ENCODE measurements around the gene CNTNAP2. TPM values are rescaled to one million over a fixed set of nuclear protein-coding genes. Genes with fewer than 3 reads are reported as not detected.

Gene CNTNAP2
- total RNA-seq, 2 donors from 2014 or later: not detected

- H3K27me3 Mint-ChIP-seq: no peaks in the 10 kb centered on the region
- H3K4me3 Mint-ChIP-seq: no peak overlapping the region
- H3K27ac Mint-ChIP-seq: no peak overlapping the region
- peaks cover 13% of the 10 kb centered on the region for H3K9me3 Mint-ChIP-seq
- H3K36me3 Mint-ChIP-seq (ENCODE audit: low read depth): no peaks in the 10 kb centered on the region
- no peak for ATAC-seq (replicated peaks)
- H3K4me1 Mint-ChIP-seq: no peaks in the 10 kb centered on the region
Measured at GRCh38 chr7:147146169-147146568, 1029.6 kb downstream of the CNTNAP2 start.

- no peak overlapping the region for H3K4me3 Mint-ChIP-seq
- H3K9me3 Mint-ChIP-seq: peaks cover 11% of the 10 kb centered on the region
- no peaks in the 10 kb centered on the region for H3K4me1 Mint-ChIP-seq
- no peak overlapping the region for H3K27ac Mint-ChIP-seq
- no peaks in the 10 kb centered on the region for H3K36me3 Mint-ChIP-seq (ENCODE audit: low read depth)
- ATAC-seq (replicated peaks): no peak
- no peaks in the 10 kb centered on the region for H3K27me3 Mint-ChIP-seq
Measured at GRCh38 chr7:147151661-147152060, 1035.1 kb downstream of the CNTNAP2 start.

- Mint-ChIP-seq H3K4me3 (no peak overlapping the region), H3K36me3 (ENCODE audit: low read depth) (no peaks in the 10 kb centered on the region), H3K27me3 (no peaks in the 10 kb centered on the region), H3K27ac (no peak overlapping the region), H3K9me3 (peaks cover 11% of the 10 kb centered on the region), H3K4me1 (no peaks in the 10 kb centered on the region)
- ATAC-seq (replicated peaks): no peak
Measured at GRCh38 chr7:147153571-147153970, 1037.0 kb downstream of the CNTNAP2 start.

- Mint-ChIP-seq H3K4me1 (no peaks in the 10 kb centered on the region), H3K4me3 (no peak overlapping the region), H3K27me3 (no peaks in the 10 kb centered on the region)
Measured at GRCh38 chr7:147161405-147161804, 1044.8 kb downstream of the CNTNAP2 start.

GRCh38 chr7:147170341-147171012 is 1053.9 kb downstream of the CNTNAP2 start:
- Mint-ChIP-seq H3K4me3 (no peak overlapping the region), H3K27ac (no peak overlapping the region), H3K27me3 (no peaks in the 10 kb centered on the region), H3K9me3 (peaks cover 6% of the 10 kb centered on the region), H3K4me1 (no peaks in the 10 kb centered on the region), H3K36me3 (ENCODE audit: low read depth) (no peaks in the 10 kb centered on the region)
- ATAC-seq (replicated peaks): no peak

More at GRCh38 chr7:147161405-147161804, 1044.8 kb downstream of the CNTNAP2 start:
- no peak for ATAC-seq (replicated peaks)
- Mint-ChIP-seq H3K36me3 (ENCODE audit: low read depth) (no peaks in the 10 kb centered on the region), H3K9me3 (peaks cover 10% of the 10 kb centered on the region), H3K27ac (no peak overlapping the region)

GRCh38 chr7:147171013-147171391 is 1054.4 kb downstream of the CNTNAP2 start:
- Mint-ChIP-seq H3K9me3 (peaks cover 4% of the 10 kb centered on the region), H3K27me3 (no peaks in the 10 kb centered on the region), H3K27ac (no peak overlapping the region), H3K4me1 (no peaks in the 10 kb centered on the region), H3K4me3 (no peak overlapping the region), H3K36me3 (ENCODE audit: low read depth) (no peaks in the 10 kb centered on the region)
- ATAC-seq (replicated peaks): no peak

- no peak overlapping the region for H3K4me3 Mint-ChIP-seq
- H3K4me1 Mint-ChIP-seq: no peaks in the 10 kb centered on the region
- H3K36me3 Mint-ChIP-seq (ENCODE audit: low read depth): no peaks in the 10 kb centered on the region
- H3K27me3 Mint-ChIP-seq: no peaks in the 10 kb centered on the region
- ATAC-seq (replicated peaks): no peak
- H3K9me3 Mint-ChIP-seq: no peaks in the 10 kb centered on the region
- no peak overlapping the region for H3K27ac Mint-ChIP-seq
Measured at GRCh38 chr7:147173883-147174282, 1057.3 kb downstream of the CNTNAP2 start.

- no peak overlapping the region for H3K4me3 Mint-ChIP-seq
- no peak for ATAC-seq (replicated peaks)
- H3K9me3 Mint-ChIP-seq: peaks cover 16% of the 10 kb centered on the region
- H3K27me3 Mint-ChIP-seq: no peaks in the 10 kb centered on the region
- H3K27ac Mint-ChIP-seq: no peak overlapping the region
- no peaks in the 10 kb centered on the region for H3K4me1 Mint-ChIP-seq
- no peaks in the 10 kb centered on the region for H3K36me3 Mint-ChIP-seq (ENCODE audit: low read depth)
Measured at GRCh38 chr7:147182874-147183273, 1066.3 kb downstream of the CNTNAP2 start.

- H3K4me1 Mint-ChIP-seq: no peaks in the 10 kb centered on the region
- no peak for ATAC-seq (replicated peaks)
- no peak overlapping the region for H3K4me3 Mint-ChIP-seq
- no peaks in the 10 kb centered on the region for H3K27me3 Mint-ChIP-seq
- H3K27ac Mint-ChIP-seq: no peak overlapping the region
- H3K36me3 Mint-ChIP-seq (ENCODE audit: low read depth): no peaks in the 10 kb centered on the region
- peaks cover 20% of the 10 kb centered on the region for H3K9me3 Mint-ChIP-seq
Measured at GRCh38 chr7:147183276-147183675, 1066.7 kb downstream of the CNTNAP2 start.

- Mint-ChIP-seq H3K27me3 (no peaks in the 10 kb centered on the region), H3K9me3 (peaks cover 20% of the 10 kb centered on the region), H3K36me3 (ENCODE audit: low read depth) (no peaks in the 10 kb centered on the region), H3K27ac (no peak overlapping the region), H3K4me3 (no peak overlapping the region), H3K4me1 (no peaks in the 10 kb centered on the region)
- no peak for ATAC-seq (replicated peaks)
Measured at GRCh38 chr7:147188467-147188866, 1071.9 kb downstream of the CNTNAP2 start.

GRCh38 chr7:147193476-147193875 is 1076.9 kb downstream of the CNTNAP2 start:
- H3K4me1 Mint-ChIP-seq: no peaks in the 10 kb centered on the region
- H3K4me3 Mint-ChIP-seq: no peak overlapping the region
- no peaks in the 10 kb centered on the region for H3K27me3 Mint-ChIP-seq
- peaks cover 16% of the 10 kb centered on the region for H3K9me3 Mint-ChIP-seq
- no peak overlapping the region for H3K27ac Mint-ChIP-seq
- no peak for ATAC-seq (replicated peaks)
- no peaks in the 10 kb centered on the region for H3K36me3 Mint-ChIP-seq (ENCODE audit: low read depth)

- Mint-ChIP-seq H3K36me3 (ENCODE audit: low read depth) (no peaks in the 10 kb centered on the region), H3K9me3 (peaks cover 12% of the 10 kb centered on the region), H3K4me1 (no peaks in the 10 kb centered on the region), H3K4me3 (no peak overlapping the region), H3K27me3 (no peaks in the 10 kb centered on the region), H3K27ac (no peak overlapping the region)
- no peak for ATAC-seq (replicated peaks)
Measured at GRCh38 chr7:147196481-147196880, 1079.9 kb downstream of the CNTNAP2 start.

- no peak overlapping the region for H3K27ac Mint-ChIP-seq
Measured at GRCh38 chr7:147197006-147197405, 1080.4 kb downstream of the CNTNAP2 start.

GRCh38 chr7:147199868-147200267 is 1083.3 kb downstream of the CNTNAP2 start:
- Mint-ChIP-seq H3K36me3 (ENCODE audit: low read depth) (no peaks in the 10 kb centered on the region), H3K27ac (no peak overlapping the region), H3K9me3 (peaks cover 11% of the 10 kb centered on the region), H3K27me3 (no peaks in the 10 kb centered on the region), H3K4me3 (no peak overlapping the region), H3K4me1 (no peaks in the 10 kb centered on the region)
- ATAC-seq (replicated peaks): no peak

More at GRCh38 chr7:147197006-147197405, 1080.4 kb downstream of the CNTNAP2 start:
- Mint-ChIP-seq H3K36me3 (ENCODE audit: low read depth) (no peaks in the 10 kb centered on the region), H3K27me3 (no peaks in the 10 kb centered on the region), H3K9me3 (peaks cover 12% of the 10 kb centered on the region), H3K4me3 (no peak overlapping the region), H3K4me1 (no peaks in the 10 kb centered on the region)
- ATAC-seq (replicated peaks): no peak

GRCh38 chr7:147207988-147208387 is 1091.4 kb downstream of the CNTNAP2 start:
- Mint-ChIP-seq H3K27me3 (no peaks in the 10 kb centered on the region), H3K9me3 (peaks cover 7% of the 10 kb centered on the region), H3K27ac (no peak overlapping the region), H3K4me3 (no peak overlapping the region), H3K4me1 (no peaks in the 10 kb centered on the region), H3K36me3 (ENCODE audit: low read depth) (no peaks in the 10 kb centered on the region)
- no peak for ATAC-seq (replicated peaks)

GRCh38 chr7:147231275-147231674 is 1114.7 kb downstream of the CNTNAP2 start:
- no peaks in the 10 kb centered on the region for H3K27me3 Mint-ChIP-seq
- peaks cover 26% of the 10 kb centered on the region for H3K9me3 Mint-ChIP-seq
- H3K27ac Mint-ChIP-seq: no peak overlapping the region
- no peak for ATAC-seq (replicated peaks)
- H3K4me1 Mint-ChIP-seq: no peaks in the 10 kb centered on the region
- no peaks in the 10 kb centered on the region for H3K36me3 Mint-ChIP-seq (ENCODE audit: low read depth)
- H3K4me3 Mint-ChIP-seq: no peak overlapping the region

All from activated T-helper 17 cell treated with anti-CD3 and anti-CD28 coated beads, Interleukin-2, amount 50 U/mL, for 72 hours (primary cell).